GM19035 (cell line): Measurements from ENCODE around the gene NCOA7.

Experiments used
- ATAC-seq: cut with Tn5 transposase; IDR thresholded peaks from one replicate; pipeline ENCODE4 v1.9.1; 2021; ENCODE audit not compliant: unreplicated experiment

The NCOA7 gene

DNA sequence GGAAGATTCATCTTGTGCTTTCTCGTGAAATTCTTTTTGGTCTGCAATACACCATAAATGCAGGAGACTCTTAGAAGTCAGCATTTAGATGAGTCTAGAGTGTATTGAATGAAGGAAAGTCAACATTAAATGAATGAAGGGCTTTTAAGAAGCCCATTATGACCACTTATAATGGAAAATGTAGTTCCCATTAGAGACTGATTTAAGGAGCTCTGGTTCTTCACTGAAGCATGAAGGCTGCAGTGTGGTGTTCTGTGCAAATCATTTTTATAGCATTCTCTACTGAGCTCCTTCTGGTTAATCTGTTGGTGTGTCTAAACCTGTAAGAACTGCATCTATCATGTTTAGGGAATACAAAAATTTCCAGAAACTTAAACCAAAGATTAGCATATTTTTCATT is 19.7 kb downstream of the NCOA7 start:
- ATAC-seq, result no peak

DNA sequence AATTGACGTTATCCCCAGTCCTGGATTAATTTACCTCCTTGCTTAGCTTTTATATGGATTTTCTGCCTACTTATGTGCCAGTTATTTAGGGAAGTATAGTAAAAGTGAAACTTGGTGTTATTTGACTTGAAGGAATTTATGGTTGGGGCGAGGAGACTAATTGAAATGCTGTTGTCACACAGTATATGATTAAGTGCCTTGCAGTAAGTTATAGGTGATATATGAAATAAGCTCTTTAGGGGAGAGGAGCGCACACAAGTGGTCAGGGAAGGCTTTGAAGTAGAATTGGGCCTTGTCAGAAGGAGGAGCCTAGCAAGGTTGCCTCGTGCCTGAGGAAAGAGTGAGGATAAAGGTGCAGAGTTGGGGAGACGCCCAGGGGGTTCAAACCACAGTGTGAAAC is 20.5 kb downstream of the NCOA7 start:
- ATAC-seq, result no peak

DNA sequence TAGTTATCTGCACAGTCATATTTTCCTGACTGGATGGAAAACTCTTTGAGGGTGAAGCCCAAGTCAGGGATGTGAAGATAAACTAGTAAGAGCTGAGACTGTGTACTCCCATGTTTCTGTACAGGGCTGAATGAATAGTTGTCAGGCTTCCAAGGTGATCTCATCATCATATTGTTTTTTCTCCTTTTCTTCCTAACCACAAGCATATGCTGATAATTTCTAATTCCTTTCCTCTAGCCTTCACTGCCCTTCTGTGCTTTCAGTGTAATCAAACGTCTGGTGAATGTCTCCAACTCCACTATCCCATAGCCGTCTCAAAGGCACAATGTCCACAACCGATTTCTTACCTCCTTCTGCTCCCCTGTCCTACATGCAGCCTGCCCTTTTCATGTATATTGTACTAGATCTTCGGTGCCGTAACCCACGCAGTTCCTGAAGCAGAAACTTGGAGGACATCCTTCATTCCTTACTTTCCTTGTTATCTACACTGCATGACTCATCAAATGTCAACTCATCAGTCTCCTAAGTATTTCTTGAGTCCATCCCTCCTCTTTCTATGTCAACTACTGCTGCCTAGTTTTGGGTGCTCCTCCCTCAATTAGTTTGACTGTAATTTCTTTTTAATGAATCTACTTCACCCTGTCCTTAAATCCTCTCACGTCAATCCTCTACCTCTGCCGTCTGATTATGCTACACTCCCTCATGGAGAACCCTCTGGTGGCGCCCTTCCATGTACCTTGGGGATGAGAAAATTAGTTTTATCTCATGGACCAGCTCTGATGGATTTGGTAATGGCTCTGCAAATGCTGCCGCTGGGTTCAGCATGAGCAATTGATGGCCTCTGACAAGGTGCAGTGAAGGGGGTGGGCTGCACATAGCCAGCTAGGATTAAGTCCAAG is 21.9 kb downstream of the NCOA7 start:
- no peak for ATAC-seq

DNA sequence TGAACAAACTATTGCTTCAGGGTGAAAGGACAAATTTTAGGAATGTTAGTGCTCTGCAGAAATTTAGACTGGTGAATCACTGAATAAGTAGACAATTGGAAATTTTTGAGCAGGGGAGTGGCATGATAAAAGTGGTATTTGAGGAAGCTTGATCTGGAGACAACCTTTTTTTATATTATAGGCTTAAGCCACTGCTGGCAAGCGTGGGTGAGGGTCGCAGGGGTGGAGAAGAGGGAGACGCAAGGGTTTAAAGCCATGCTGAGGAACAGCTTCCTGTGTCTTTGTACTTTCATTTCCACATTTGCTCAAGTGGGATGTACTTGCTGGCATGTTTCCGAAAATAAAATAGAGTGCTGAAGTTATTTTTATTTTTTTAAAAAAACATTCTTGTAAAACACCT is 23.7 kb downstream of the NCOA7 start:
- ATAC-seq, result peak; percentile 44

DNA sequence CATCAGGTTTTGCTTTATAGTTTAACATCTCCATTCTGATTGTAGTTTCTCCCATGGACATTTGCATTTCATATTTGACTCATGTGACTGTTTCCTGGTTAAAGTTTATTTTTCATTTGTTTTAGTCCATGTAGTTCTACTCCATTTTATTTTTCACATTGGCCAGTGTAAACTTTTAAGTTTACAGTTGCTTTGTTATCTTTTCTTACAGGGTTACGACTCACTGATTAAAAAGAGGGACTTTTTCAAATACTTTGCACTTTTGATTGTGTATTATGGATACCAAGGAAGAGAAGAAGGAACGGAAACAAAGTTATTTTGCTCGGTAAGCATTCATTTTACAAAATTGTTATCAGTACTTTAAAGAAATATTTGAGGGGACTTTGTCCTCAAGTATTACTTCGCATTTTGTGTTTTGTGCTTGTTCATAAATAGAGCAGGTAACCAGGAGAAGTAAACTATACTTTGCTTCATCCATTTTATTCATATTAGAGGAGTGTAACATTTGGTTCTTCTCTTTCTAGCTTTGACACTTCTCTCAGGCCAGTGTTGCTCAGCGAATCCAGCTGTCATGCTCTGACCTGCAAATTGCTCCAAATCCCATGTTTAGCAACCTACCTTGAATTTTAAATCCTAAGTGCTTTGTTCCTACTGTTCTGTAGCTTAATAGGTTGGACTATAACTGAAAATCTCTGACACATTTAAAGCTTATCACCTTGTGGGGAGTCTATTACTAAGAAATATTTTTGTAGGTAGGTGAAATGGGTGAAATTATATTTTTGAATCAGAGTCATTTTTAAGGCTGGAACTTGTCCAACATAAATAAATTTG is 24.5 kb downstream of the NCOA7 start:
- no peak for ATAC-seq

DNA sequence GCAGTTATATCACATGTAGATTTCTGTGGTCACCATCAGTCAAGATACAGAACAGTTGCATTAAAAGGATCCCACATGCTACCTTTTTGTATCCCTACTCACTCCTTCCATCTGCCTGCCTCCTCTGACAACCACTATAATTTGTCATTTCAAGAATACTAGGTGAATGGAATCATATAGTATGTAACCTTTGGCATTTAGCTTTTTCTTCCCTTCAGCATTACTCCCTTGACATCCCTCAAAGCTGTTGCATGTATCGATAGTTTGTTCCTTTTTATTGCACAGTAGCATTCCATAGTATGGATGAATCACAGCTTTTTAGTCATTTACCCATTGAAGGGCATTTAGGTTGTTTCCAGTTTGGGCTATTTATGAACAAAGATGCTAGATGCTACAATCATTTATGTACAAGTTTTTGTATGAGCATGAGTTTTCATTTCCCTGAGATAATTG is 26.1 kb downstream of the NCOA7 start:
- ATAC-seq, result no peak

DNA sequence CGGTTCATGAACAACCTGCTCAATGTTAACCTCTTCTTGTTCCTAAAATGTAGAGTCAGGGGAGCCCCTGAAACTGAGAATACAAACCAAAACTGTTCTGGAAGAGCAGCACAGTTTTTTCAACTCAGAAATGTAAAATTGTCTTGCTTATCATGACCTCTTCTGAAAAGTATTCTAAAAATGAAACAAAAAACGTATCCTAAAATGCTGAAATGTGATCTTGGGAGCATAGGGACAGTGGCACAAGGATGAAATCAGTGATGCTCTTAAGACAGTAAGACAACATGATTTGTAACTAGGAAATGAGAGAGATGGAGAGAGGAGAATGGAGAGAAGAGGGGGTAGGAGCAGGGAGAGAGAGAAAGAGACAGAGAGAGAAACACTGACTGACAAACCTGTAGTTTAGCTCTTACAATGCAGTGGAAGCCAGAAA is 27.5 kb downstream of the NCOA7 start:
- no peak for ATAC-seq

DNA sequence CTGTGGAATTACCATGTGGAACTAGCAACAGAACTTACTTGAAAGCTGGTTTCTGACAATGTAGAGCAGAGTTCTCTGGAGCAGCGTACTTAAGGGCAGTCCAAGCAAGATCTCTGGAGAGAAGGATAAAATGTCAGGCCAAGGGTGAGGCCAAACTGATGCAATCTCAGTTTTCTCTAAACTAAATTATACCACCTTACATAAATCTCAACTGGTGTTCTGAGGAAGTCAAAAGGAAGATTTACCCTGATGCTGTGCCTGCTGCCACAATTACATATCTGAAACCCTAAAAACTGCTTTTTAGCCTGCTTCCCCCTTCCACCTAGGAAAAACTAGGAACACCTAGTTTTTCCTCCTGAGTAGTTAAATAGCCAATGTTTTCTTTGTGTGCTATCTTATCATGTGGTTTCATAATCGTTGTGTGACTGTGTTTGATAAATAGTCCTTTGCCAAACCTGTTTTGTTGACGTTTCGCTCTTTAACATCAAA is 28.1 kb downstream of the NCOA7 start:
- ATAC-seq, result no peak

DNA sequence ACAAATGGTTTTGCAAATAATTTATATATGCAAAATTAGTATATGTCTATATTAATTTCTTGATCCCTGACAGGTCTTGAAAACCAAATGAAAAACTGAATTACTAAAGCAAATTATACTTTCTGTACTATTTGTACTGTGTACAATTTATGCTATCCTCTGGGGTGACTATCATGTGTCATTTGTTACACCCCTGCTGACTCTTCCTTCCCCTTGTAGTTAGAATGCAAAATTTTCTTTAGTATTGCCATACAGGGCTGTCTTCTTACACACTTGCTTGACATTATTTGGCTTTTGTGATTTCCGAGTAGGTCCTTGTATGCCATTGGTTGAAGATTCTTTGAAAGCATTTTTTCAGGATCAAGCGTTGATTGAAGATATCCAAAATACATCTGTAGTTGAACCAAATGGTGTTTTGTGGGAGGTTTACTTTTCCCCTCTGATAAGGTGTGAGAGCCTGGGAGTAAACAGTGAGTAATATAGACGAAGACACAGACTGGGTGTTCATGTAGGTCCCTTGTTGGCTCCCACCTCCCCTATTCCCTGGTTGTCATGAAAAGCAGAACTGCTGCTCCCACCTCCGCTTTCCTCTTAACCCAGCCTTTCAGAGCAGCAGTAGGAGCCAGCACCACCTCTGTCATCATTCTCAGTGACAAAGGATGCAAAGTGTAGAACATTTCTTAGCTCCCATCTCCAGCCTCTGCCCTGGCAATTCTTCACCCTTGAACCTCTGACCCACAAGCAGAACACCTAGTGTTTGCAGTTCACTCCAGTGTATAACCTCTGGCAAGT is 29.0 kb downstream of the NCOA7 start:
- ATAC-seq, result no peak

DNA sequence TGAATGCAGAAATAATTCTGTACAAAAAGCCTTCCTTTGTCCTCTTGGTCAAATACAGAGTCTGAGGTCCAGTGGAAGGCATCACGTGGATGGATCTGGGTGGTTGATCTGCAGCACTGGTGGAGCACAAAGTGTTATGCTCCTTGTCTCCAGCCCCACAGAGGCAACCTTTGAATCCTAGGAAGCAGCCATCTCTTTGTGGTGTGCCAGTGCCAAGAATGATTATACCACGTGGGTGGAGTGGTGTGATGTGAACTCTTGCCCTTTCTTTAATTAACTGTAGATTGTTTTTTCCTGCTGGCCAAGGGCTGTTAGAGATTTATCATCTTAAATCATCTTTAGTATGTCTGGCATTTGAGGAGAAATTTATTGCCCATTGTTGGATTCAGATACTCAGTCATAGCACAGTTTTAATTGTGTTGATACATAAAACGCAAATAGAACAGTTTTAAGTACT is 31.1 kb downstream of the NCOA7 start:
- no peak for ATAC-seq

DNA sequence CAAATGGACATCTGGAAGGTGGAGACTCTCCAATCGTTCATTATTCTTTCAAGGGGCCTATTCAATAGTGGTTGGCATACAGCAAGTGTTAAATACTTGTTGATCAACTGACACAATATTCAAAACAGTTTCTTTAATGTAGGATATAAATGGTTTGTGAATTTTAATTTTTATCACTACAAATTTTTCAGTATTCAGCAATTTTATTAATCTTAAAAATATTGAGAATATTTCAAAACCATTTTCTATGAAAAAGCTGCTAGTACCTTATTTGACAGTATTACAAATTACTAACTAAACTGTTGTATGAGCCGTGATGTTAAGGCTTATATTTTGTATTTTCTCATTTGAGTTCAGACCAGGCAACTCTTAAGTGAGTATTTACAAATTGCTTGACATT is 32.4 kb downstream of the NCOA7 start:
- ATAC-seq, result no peak

DNA sequence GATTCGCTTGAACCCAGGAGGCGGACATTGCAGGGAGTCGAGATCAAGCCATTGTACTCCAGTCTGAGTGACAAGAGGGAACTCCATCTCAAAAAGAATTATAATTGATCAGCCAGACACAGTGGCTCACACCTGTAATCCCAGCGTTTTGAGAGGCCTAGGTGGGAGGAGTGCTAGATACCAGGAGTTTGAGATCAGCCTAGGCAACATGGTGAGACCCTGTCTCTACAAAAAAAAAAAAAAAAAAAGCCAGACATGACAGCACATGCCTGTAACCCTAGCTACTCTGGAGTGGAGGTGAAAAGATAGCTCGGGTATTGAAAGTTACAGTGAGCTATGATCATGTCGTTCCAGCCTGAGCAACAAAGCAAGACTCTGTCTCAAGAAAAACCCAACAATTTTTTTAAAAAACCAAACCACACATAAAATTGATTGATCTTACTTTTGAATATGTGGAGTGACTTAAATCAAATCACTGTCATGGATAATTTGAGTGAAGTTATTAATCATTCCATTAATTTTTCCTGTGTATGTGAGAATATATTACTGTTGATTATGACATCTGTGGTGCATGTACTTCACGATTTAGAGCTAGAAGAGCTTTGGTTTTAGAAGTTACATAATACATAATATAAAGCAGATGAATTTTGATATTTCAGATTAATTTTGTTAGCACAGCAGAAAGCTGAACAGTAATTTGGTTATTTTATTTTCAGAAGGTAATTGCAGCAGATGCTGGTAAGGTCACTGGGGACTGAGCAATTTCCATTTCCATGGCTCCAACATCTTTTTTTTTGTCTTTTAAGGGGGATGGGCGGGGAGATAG is 34.4 kb downstream of the NCOA7 start:
- no peak for ATAC-seq

DNA sequence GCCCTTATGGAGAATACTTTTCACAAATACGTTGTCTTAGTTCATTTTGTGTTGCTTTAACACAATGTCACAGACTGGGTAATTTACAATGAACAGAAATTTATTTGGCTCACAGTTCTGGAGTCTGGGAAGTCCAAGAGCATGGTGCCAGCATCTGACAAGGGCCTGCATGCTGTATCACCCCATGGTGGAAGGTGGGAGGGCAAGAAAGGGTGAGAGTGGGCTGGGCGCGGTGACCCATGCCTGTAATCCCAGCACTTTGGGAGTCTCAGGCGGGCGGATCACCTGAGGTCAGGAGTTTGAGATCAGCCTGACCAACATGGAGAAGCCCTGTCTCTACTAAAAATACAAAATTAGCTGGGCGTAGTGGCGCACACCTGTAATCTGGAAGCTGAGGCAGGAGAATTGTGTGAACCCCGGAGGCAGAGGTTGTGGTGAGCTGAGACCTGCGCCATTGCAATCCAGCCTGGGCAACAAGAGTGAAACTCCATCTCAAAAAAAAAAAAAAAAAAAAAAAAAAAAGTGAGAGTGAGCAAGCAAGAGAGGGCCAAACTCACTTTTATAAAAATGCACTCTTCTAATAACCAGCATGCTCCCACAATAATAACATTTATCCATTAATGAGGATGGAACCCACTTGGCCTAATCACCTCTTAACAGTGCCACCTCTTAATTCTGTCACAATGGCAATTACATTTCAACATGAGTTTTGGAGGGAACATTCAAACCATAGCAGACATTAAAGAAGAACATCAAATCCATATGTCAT is 36.1 kb downstream of the NCOA7 start:
- no peak for ATAC-seq

DNA sequence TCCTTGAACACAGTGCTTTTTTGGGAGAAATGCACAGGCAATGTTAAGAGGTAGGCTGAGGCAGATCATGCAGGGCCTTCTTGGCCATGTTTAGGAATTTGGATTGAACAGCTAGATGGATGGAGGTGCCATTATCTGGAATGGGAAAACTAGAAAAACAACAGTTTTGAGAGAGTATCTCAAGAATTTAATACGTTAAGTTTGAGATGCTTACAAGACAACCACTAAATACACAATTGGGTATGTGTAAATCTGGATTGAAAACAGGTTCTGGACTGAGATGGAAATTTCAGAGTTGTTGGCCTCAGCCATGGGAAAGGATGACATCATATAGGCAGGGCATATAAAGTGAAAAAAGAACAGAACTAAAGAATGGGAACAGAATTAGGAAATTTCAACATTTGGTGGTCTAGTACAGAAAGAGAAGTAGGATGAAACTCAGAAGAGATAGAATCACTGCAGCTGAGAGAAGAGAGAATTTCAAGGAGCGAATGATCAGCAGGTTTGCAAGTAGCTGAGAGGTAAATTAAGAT is 37.1 kb downstream of the NCOA7 start:
- ATAC-seq, result no peak

DNA sequence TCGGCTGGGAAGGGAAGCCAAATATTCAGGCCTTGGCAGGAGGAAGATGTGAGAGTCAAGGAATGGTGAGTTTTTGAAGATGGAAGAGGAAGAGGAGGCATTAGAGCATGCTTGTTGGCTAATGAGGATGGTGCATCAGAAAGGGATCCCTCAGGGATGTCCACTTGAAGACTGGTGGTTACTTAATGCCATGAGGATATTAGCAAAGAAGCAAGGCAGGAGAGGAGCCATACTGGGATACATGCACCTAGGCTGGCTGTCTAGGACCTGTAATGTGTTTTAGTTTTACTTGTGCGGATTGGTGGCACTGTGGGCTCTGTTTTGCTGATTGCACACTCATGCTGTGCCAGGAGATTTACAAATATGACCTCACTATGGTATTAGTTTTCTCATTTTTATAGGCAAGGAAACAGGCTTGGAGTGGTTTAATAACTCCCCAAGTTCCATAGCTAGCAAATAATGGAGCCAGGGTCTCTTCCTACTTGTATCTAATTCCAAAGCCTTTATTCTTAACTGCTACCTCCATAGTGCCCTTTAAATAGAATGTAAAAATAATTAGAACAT is 37.8 kb downstream of the NCOA7 start:
- ATAC-seq, result no peak

DNA sequence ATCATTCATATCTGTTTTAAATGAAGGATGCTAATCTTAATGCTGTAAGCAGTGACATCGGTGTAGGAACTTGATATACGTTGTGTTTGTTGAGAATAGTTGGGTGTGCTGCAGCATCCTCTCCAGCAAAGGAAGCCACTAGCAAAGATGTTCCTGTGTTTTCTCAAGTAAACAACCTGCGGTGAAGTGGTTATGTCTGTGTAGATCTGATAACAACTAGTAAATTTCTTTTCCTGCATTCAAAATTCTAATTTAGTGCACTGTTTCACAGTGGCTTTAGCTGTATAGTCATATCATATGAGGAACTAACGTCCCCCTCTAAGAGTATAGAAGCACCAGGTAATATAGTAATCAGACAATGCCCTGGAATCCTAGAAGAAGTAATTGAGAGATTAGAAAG is 38.7 kb downstream of the NCOA7 start:
- ATAC-seq, result no peak

DNA sequence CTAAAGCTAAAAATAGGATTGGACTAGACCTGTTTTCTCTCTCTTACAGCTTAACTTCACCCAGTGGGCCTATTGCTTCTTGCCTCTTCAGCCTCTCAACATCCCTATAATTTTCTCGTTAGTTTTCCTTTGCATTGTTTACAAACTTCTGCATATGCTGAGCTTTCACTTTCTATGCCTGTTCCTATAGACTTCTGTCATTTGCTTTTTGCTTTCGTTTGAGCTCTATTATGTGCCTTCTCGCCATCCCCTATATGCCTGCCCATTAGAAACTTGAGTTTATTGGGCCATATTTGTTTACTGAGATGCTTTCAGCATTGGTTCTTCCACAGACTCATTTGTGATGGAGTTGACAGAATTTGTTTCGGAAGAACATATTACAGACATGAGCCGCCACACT is 40.9 kb downstream of the NCOA7 start:
- ATAC-seq, result no peak

DNA sequence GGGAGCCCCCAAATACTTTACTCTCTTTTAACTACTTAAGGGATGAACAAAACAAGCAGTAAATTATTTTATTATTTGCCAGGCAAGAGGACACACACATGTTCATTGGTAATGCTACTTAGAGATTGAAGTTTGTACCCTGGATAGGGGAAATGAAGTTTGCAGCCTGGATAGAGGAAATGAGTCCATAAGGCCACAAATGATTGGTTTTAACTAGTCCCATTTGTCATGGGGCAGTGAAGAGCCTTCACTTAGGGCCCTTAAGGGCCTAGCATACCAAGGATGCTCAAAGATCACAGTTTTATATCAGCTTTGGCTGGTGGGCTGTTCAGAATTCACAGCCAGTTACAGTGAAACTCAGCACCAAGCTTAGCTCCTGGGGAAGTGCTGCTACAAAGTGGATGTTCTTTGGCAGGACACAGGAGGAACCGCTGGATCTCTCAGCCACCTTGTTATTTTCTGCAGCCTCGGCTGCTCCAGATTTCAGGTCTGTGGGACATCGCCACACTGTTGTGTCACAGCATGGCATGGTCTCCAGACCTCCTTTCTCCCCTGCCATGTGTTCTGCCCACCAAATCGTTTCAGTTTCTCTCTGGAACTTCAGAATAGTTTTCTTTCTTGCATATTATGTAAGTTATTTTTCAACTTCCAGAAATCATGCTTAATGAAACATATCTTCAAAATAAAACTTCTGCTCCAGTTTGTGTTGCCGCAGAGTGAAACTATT is 41.8 kb downstream of the NCOA7 start:
- no peak for ATAC-seq
